Smooth muscle cell (in vitro differentiated cells): ENCODE data around the gene ADCY3. TPM values are rescaled to one million over a fixed set of nuclear protein-coding genes. Genes with fewer than 3 reads are reported as not detected.

ENCODE experiments used
- DNase-seq: peaks from one replicate; lab custom pipeline; 2025; ENCODE audit not compliant: unreplicated experiment; lab: John Stamatoyannopoulos, UW
- H2AFZ ChIP-seq: fragments of 200-600 bp; sonication (generic); 2 replicates; pipeline ENCODE4 v1.6.0; 2016; ENCODE audit warnings: antibody characterized with exemption, low read depth, mild to moderate bottlenecking
- H3F3A ChIP-seq: fragments of 200-600 bp; sonication (generic); 2 replicates; pipeline ENCODE4 v1.6.0; 2017; ENCODE audit warnings: antibody characterized with exemption, low read depth
- H3K27ac ChIP-seq: fragments of 200-600 bp; sonication (generic); 2 replicates; pipeline ENCODE4 v1.5.1; 2016; ENCODE audit warnings: low read depth, mild to moderate bottlenecking
- H3K27me3 ChIP-seq: fragments of 200-600 bp; sonication (generic); 2 replicates; pipeline ENCODE4 v1.6.1; 2016; ENCODE audit warnings: low read depth, mild to moderate bottlenecking
- H3K36me3 ChIP-seq: fragments of 200-600 bp; sonication (generic); 2 replicates; pipeline ENCODE4 v1.5.1; 2016; ENCODE audit warnings: low read depth
- H3K4me1 ChIP-seq: fragments of 200-600 bp; sonication (generic); 2 replicates; pipeline ENCODE4 v1.5.1; 2016; ENCODE audit warnings: low read depth
- H3K4me2 ChIP-seq: fragments of 200-600 bp; sonication (generic); 2 replicates; pipeline ENCODE4 v1.6.0; 2016; ENCODE audit warnings: mild to moderate bottlenecking
- H3K4me3 ChIP-seq: fragments of 200-600 bp; sonication (generic); 2 replicates; pipeline ENCODE4 v1.5.1; 2016; ENCODE audit warnings: mild to moderate bottlenecking
- H3K79me2 ChIP-seq: fragments of 200-600 bp; sonication (generic); 2 replicates; pipeline ENCODE4 v1.6.0; 2016; ENCODE audit warnings: low read depth, mild to moderate bottlenecking
- H3K9ac ChIP-seq: fragments of 200-600 bp; sonication (generic); 2 replicates; pipeline ENCODE4 v1.6.0; 2016; ENCODE audit warnings: low read depth
- H3K9me3 ChIP-seq: fragments of 200-600 bp; sonication (generic); replicated peaks from 2 replicates; pipeline ENCODE4 v1.5.1; 2016; ENCODE audit warnings: low read depth
- H4K20me1 ChIP-seq: fragments of 200-600 bp; sonication (generic); 2 replicates; pipeline ENCODE4 v1.6.0; 2016; ENCODE audit warnings: low read depth
- CTCF ChIP-seq: fragments of 200-600 bp; sonication (generic); IDR thresholded peaks from 2 replicates; pipeline ENCODE4 v1.5.1; 2017; ENCODE audit warnings: borderline replicate concordance, mild to moderate bottlenecking, antibody characterized with exemption; ENCODE audit not compliant: insufficient read depth, poor library complexity, severe bottlenecking
- WGBS: methylation state at CpG from one replicate; pipeline ENCODE4 v1.1.7; 2016; ENCODE audit warnings: low lambda C conversion rate; 5-methylcytosine and 5-hydroxymethylcytosine counted together
- polyA plus RNA-seq: library from polyadenylated mRNA; unstranded; fragments of >200 nt; fragmentation: Nextera tagmentation; extraction: Ambion mirVana; gene quantifications from 2 replicates; pipeline ENCODE4 v1.2.1, GENCODE V29; 2016
- total RNA-seq: library from RNA; depleted of rRNA; stranded (reverse); fragments of >200 nt; gene quantifications from 2 replicates; pipeline ENCODE4 v1.2.3, GENCODE V29; 2014

Gene ADCY3
- total and polyA plus RNA-seq, 2 experiments from 2014 or later: 20.8 to 41.7 TPM

DNA sequence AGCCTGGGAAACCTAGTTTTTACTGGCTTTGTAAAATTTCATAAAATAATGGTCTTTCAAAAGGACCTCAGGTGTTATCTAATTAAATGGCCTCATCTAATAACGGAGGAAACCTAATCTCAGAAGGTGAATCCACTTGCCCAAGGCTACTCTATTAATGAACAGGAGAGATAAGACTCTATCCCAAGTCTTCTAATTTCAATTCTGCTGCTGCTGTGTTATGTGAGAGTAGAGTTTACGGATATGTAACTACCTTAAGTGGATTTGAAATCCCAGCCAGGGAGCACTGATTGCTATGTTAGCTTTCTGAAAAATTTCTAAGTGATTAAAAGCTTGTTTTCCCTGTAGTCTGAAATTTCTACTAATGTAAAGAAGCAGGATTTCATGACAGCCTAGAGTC, 17.2 kb upstream of the ADCY3 start:
- no peak overlapping the region for H3K9ac ChIP-seq
- H3K36me3 ChIP-seq: no peaks in the 10 kb centered on the region
- no peaks in the 10 kb centered on the region for H3F3A ChIP-seq
- no peaks in the 10 kb centered on the region for H3K27me3 ChIP-seq
- H3K4me3 ChIP-seq: no peak overlapping the region
- no peak overlapping the region for H2AFZ ChIP-seq
- H3K4me2 ChIP-seq: no peak overlapping the region
- no peaks in the 10 kb centered on the region for H3K4me1 ChIP-seq
- no peaks in the 10 kb centered on the region for H4K20me1 ChIP-seq
- no peaks in the 10 kb centered on the region for H3K79me2 ChIP-seq
- no peak for TF ChIP-seq CTCF
- H3K9me3 ChIP-seq: no peaks in the 10 kb centered on the region
- no peak overlapping the region for H3K27ac ChIP-seq
- WGBS: 85% methylated on average over 2 of the region's 2 CpGs
- no peak for DNase-seq

DNA sequence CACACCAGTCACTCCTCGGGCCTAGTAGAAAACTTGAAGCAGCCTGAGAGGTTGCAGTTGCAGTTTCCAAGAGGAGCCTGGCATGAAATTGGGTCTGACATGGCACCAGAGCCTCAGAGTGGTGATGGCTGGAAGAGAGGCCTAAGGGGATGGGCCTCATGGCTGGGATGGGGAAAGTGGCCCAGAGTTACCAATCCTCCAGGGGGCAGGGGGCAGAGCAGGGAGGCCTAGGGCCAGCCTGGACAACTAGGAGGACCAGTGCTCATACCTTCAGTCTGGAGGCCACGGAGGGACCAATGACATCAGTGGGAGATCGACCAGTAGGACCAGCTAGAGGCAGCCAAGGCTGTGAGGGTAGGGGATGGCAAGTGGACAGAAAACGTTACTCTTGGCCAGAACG, 15.1 kb upstream of the ADCY3 start:
- H3K4me1 ChIP-seq: no peaks in the 10 kb centered on the region
- no peak for TF ChIP-seq CTCF
- H3K9ac ChIP-seq: no peak overlapping the region
- H3K36me3 ChIP-seq: no peaks in the 10 kb centered on the region
- H4K20me1 ChIP-seq: no peaks in the 10 kb centered on the region
- H3K4me2 ChIP-seq: no peak overlapping the region
- H3K4me3 ChIP-seq: no peak overlapping the region
- 93% methylated on average over 5 of the region's 5 CpGs for WGBS
- DNase-seq: no peak
- H3K27ac ChIP-seq: no peak overlapping the region
- H3F3A ChIP-seq: no peaks in the 10 kb centered on the region
- no peaks in the 10 kb centered on the region for H3K79me2 ChIP-seq
- no peaks in the 10 kb centered on the region for H3K9me3 ChIP-seq
- no peaks in the 10 kb centered on the region for H3K27me3 ChIP-seq
- no peak overlapping the region for H2AFZ ChIP-seq

- Histone ChIP-seq H3K27me3 (no peaks in the 10 kb centered on the region), H3K4me2 (no peak overlapping the region), H3K36me3 (no peaks in the 10 kb centered on the region), H3K4me3 (no peak overlapping the region), H3F3A (no peaks in the 10 kb centered on the region), H4K20me1 (no peaks in the 10 kb centered on the region), H3K27ac (no peak overlapping the region), H2AFZ (no peak overlapping the region), H3K9me3 (no peaks in the 10 kb centered on the region), H3K9ac (no peak overlapping the region), H3K4me1 (no peaks in the 10 kb centered on the region), H3K79me2 (no peaks in the 10 kb centered on the region)
- no peak for TF ChIP-seq CTCF
- no peak for DNase-seq
- WGBS: 91% methylated on average over 5 of the region's 5 CpGs
Measured at GRCh38 chr2:24932715-24933114, 12.7 kb upstream of the ADCY3 start.

DNA sequence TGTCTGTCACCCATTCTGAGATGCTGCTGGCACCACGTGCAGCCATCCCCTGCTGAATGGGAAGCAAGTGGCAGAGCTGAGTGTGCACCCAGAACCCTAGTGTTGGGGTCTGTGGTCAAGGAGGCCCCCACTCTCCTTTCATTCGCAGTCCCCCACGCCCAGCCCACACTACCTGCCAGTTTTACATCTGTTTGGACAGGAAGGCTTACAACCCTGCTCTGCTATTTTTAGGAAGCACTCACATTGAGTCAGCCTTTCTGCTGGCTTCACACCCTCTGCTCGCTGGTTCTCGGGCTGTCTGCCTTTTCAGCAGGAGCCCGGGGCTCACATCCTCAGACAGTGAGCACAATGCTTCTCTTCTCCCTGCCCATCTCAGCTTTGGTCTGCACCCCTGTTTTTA, 10.7 kb upstream of the ADCY3 start:
- no peak overlapping the region for H3K4me3 ChIP-seq
- H4K20me1 ChIP-seq: no peaks in the 10 kb centered on the region
- no peak for DNase-seq
- H3F3A ChIP-seq: no peaks in the 10 kb centered on the region
- no peaks in the 10 kb centered on the region for H3K4me1 ChIP-seq
- H3K9ac ChIP-seq: no peak overlapping the region
- H3K36me3 ChIP-seq: no peaks in the 10 kb centered on the region
- no peak overlapping the region for H3K27ac ChIP-seq
- H3K4me2 ChIP-seq: no peak overlapping the region
- H3K79me2 ChIP-seq: no peaks in the 10 kb centered on the region
- no peaks in the 10 kb centered on the region for H3K27me3 ChIP-seq
- no peak for TF ChIP-seq CTCF
- H2AFZ ChIP-seq: peak overlapping the region; percentile 66
- WGBS: 43% methylated on average over 6 of the region's 6 CpGs
- no peaks in the 10 kb centered on the region for H3K9me3 ChIP-seq
